MCF 10A (cell line): ENCODE results near the gene OR11G2. TPM values are rescaled to one million over a fixed set of nuclear protein-coding genes. Genes with fewer than 3 reads are reported as not detected.
"Not testable (repeated sequence)": the region's sequence is repeated elsewhere in the genome, so short reads cannot be mapped to it uniquely, and the experiment has no call there.

Source experiments
- BruUV-seq: library from RNA; stranded (reverse); fragments of 400-500 nt; replicated peaks from 2 replicates; lab custom pipeline; 2021; lab: Mats Ljungman, UMichigan
- CTCF ChIA-PET: fragments of 300-600 bp; sonication (Branson Sonifier 250); formaldehyde crosslinking; extraction: SDS; loops from one replicate; lab custom pipeline; 2021; ENCODE audit warnings: antibody characterized with exemption, inconsistent platforms; lab: Yijun Ruan, JAX
- POLR2A ChIA-PET: fragments of 300-600, 350-650 bp; sonication (Branson Sonifier 250); formaldehyde crosslinking; extraction: SDS; loops from one replicate; lab custom pipeline; 2020; ENCODE audit warnings: antibody characterized with exemption, inconsistent platforms; lab: Yijun Ruan, JAX
- DNase-seq: peaks from one replicate; pipeline ENCODE4 v3.0.0-alpha.2; 2018; ENCODE audit not compliant: unreplicated experiment
- H3K27ac Mint-ChIP-seq: one replicate; pipeline ENCODE4 v1.8.0; 2022; ENCODE audit warnings: mild to moderate bottlenecking, low read depth, mixed read lengths; ENCODE audit not compliant: unreplicated experiment
- H3K27me3 Mint-ChIP-seq: one replicate; pipeline ENCODE4 v1.8.0; 2022; ENCODE audit warnings: mixed read lengths; ENCODE audit not compliant: insufficient read depth, unreplicated experiment
- H3K36me3 Mint-ChIP-seq: one replicate; pipeline ENCODE4 v1.8.0; 2022; ENCODE audit warnings: mild to moderate bottlenecking, moderate library complexity, mixed read lengths; ENCODE audit not compliant: insufficient read depth, unreplicated experiment
- H3K4me1 Mint-ChIP-seq: one replicate; pipeline ENCODE4 v1.8.0; 2022; ENCODE audit warnings: mixed read lengths; ENCODE audit not compliant: insufficient read depth, unreplicated experiment
- H3K4me3 Mint-ChIP-seq: one replicate; pipeline ENCODE4 v1.8.0; 2022; ENCODE audit warnings: mild to moderate bottlenecking, moderate library complexity, mixed read lengths; ENCODE audit not compliant: unreplicated experiment
- H3K9me3 Mint-ChIP-seq: one replicate; pipeline ENCODE4 v1.8.0; 2022; ENCODE audit warnings: mixed read lengths; ENCODE audit not compliant: unreplicated experiment
- CTCF ChIP-seq: fragments of 200-600 bp; IDR thresholded peaks from one replicate; pipeline ENCODE4 v1.8.0; 2022; ENCODE audit warnings: antibody characterized with exemption, mild to moderate bottlenecking; ENCODE audit not compliant: unreplicated experiment
- intact Hi-C: fragments of 100-400 bp; cut with micrococcal nuclease; formaldehyde crosslinking; loops from 2 replicates; pipeline ENCODE4 v1.14.1; 2022
- total RNA-seq: library from RNA; stranded (reverse); gene quantifications from 2 replicates; pipeline ENCODE4 v1.2.3, GENCODE V29; 2022

The OR11G2 gene
- total RNA-seq, 1 experiment from 2014 or later = not detected

GRCh38 chr14:20167091-20167490 is 23.6 kb upstream of the OR11G2 start:
- POLR2A ChIA-PET = no interaction called here
- intact Hi-C loops = no loop called here
- Mint-ChIP-seq H3K27me3 (peaks cover 48% of the 10 kb centered on the region), H3K27ac (no peak overlapping the region), H3K9me3 (peaks cover 8% of the 10 kb centered on the region), H3K36me3 (no peaks in the 10 kb centered on the region), H3K4me3 (no peak overlapping the region), H3K4me1 (no peaks in the 10 kb centered on the region)
- BruUV-seq = no TSS peak
- CTCF ChIA-PET = interaction anchor here (0.6 kb wide), 1 partner anchor 1425 kb away, joined by 3 read pairs; no protein-coding TSS in a partner anchor
- no peak for DNase-seq
- no peak for TF ChIP-seq CTCF

GRCh38 chr14:20169852-20170251 is 20.8 kb upstream of the OR11G2 start:
- BruUV-seq, POLR2A ChIA-PET, H3K36me3 Mint-ChIP-seq, H3K9me3 Mint-ChIP-seq, H3K4me3 Mint-ChIP-seq, H3K27ac Mint-ChIP-seq, intact Hi-C loops, H3K4me1 Mint-ChIP-seq: not testable (repeated sequence)
- CTCF ChIA-PET = interaction anchor here (0.6 kb wide), 1 partner anchor 871 kb away, joined by 4 read pairs; no protein-coding TSS in a partner anchor
- H3K27me3 Mint-ChIP-seq = peaks cover 22% of the 10 kb centered on the region
- peak; percentile 66 for DNase-seq

- POLR2A ChIA-PET, H3K36me3 Mint-ChIP-seq, H3K27ac Mint-ChIP-seq, intact Hi-C loops, H3K4me3 Mint-ChIP-seq, CTCF ChIA-PET, H3K9me3 Mint-ChIP-seq, H3K4me1 Mint-ChIP-seq, DNase-seq, BruUV-seq: not testable (repeated sequence)
- H3K27me3 Mint-ChIP-seq = peaks cover 29% of the 10 kb centered on the region
Measured at GRCh38 chr14:20174205-20174604, 16.5 kb upstream of the OR11G2 start.

DNA sequence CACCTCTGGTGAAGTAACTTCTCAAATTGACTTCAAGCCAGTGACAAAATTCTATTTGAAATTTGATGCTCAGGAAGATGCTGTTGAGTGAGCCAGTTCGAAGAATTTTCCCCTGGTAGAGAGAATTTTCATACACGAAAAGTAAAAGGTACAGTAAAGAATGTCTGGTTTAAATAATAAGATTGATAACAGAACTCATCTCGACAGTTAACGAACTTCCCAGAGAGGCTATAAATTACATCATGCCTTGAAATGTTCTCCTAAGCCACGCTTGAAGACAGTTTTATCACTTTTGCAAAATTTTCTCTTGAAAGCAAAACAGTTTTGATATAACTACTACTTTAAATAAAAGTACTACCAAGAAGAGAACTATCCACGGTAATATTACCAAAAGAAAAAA is 14.4 kb upstream of the OR11G2 start:
- peaks cover 36% of the 10 kb centered on the region for H3K27me3 Mint-ChIP-seq
- no peaks in the 10 kb centered on the region for H3K4me1 Mint-ChIP-seq
- BruUV-seq = no TSS peak
- no peaks in the 10 kb centered on the region for H3K36me3 Mint-ChIP-seq
- intact Hi-C loops = no loop called here
- H3K9me3 Mint-ChIP-seq = no peaks in the 10 kb centered on the region
- ChIA-PET POLR2A (no interaction called here), CTCF (no interaction called here)
- DNase-seq = no peak
- H3K4me3 Mint-ChIP-seq = no peak overlapping the region
- H3K27ac Mint-ChIP-seq = no peak overlapping the region
- TF ChIP-seq CTCF = no peak

DNA sequence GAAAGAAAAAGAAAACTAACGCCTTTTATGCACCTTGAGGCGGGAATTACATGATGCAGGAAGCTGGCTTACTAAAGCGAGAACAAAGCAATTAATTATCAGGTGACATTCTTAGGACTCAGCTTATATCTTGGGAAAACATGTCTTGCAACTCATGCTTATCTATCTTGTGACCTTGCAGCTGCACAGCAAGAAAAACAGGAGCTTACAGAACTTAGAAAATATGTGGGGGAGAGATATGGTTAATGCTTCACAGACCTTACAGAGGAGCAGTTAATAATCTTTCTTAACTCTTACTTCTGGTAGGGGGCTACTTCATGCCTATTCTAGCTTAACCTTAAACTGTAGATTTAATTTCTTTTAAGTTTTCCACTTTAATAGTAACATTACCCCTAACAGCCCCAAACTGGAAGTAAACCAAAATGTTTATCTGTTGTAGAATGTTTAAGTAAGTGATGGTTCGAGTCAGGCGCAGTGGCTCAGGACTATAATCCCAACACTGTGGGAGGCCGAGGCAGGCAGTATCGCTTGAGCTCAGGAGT is 13.2 kb upstream of the OR11G2 start:
- Mint-ChIP-seq H3K4me3 (no peak overlapping the region), H3K27ac (no peak overlapping the region), H3K27me3 (peaks cover 36% of the 10 kb centered on the region), H3K36me3 (no peaks in the 10 kb centered on the region), H3K9me3 (no peaks in the 10 kb centered on the region), H3K4me1 (no peaks in the 10 kb centered on the region)
- ChIA-PET POLR2A (no interaction called here), CTCF (interaction anchor here (0.6 to 0.7 kb wide), 2 partner anchors 124 to 1487 kb away, joined by 3 read pairs; no protein-coding TSS in a partner anchor)
- BruUV-seq = no TSS peak
- intact Hi-C loops = no loop called here
- no peak for DNase-seq
- no peak for TF ChIP-seq CTCF
